Measurements from ENCODE around the gene OSCAR.
A peak's percentile ranks its signal among the peaks of the same experiment; 100 is the strongest.
"Not testable (repeated sequence)": the region's sequence is repeated elsewhere in the genome, so short reads cannot be mapped to it uniquely, and the experiment has no call there.

Gene OSCAR

DNA sequence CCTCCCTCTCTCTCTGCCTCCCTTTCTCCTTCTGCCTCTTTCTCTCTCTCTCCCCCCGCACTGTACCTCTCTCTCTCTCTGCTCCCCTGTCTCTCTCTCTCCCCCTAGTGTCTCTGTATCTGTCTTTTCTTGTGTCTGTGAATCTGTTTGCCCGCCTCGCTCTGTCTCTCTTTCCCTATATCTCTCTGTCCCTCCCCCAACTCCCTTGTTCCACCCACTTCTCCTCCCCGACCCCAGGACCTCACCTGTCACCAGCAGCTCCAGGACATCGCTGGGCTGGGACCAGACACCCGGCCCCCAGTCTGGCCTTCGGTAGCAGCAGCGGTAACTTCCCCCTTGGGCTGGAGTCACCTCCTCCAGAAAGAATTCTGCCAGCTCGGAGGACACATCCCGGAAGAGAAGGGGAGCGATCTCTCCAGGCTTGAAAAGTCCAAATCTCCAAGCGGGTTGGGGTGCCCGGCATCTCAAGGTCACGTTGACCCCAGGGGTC is 3.9 kb downstream of the OSCAR start:
- TF ChIP-seq, protein P1, sequence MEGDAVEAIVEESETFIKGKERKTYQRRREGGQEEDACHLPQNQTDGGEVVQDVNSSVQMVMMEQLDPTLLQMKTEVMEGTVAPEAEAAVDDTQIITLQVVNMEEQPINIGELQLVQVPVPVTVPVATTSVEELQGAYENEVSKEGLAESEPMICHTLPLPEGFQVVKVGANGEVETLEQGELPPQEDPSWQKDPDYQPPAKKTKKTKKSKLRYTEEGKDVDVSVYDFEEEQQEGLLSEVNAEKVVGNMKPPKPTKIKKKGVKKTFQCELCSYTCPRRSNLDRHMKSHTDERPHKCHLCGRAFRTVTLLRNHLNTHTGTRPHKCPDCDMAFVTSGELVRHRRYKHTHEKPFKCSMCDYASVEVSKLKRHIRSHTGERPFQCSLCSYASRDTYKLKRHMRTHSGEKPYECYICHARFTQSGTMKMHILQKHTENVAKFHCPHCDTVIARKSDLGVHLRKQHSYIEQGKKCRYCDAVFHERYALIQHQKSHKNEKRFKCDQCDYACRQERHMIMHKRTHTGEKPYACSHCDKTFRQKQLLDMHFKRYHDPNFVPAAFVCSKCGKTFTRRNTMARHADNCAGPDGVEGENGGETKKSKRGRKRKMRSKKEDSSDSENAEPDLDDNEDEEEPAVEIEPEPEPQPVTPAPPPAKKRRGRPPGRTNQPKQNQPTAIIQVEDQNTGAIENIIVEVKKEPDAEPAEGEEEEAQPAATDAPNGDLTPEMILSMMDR (IDR thresholded peaks at IDR 0.05; ENCODE audit: low read depth, low read length, missing control alignments) = peak; percentile 65
- in situ Hi-C loops (cut with HindIII; ENCODE audit: low pct_ligation_motif_present, low sequenced_read_pairs) = no loop called here
- H3K27me3 ChIP-seq (replicated peaks) = no peaks in the 10 kb centered on the region
- no peak for DNase-seq
- no peaks in the 10 kb centered on the region for H3K36me3 ChIP-seq (replicated peaks)
- H3K27ac ChIP-seq = no peak overlapping the region
- peak overlapping the region; percentile 41 for H3K4me3 ChIP-seq (ENCODE audit: low read depth, low read length)

DNA sequence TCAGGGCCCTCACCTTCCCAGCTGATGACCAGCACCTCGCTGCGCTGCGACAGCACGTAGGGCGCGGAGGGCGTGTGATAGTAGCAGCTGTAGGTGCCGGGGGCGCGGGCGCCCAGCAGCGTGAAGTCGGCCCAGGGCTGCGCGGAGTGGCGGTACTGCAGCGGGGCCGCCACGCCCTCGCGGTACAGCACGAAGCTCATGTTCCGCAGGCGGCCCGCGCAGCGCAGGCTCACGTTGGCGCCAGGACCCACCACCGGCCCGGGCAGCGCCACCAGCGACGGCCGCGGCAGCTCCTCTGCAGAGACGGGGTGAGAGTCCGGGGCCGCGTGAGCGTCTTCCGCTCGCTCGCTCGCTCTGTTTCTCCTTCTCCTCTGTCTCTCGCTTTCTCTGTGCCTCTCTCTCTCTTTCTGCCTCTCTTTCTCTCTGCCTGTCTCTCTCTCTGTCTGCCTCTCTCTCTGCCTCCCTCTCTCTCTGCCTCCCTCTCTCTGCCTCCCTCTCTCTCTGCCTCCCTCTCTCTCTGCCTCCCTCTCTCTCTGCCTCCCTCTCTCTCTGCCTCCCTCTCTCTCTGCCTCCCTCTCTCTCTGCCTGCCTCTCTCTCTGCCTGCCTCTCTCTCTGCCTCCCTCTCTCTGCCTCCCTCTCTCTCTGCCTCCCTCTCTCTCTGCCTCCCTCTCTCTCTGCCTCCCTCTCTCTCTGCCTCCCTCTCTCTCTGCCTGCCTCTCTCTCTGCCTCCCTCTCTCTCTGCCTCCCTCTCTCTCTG is 4.6 kb downstream of the OSCAR start:
- H3K36me3 ChIP-seq (replicated peaks); H3K27ac ChIP-seq; in situ Hi-C loops (cut with HindIII; ENCODE audit: low pct_ligation_motif_present, low sequenced_read_pairs); H3K27me3 ChIP-seq (replicated peaks); DNase-seq: not testable (repeated sequence)
- peak overlapping the region; percentile 37 for H3K4me3 ChIP-seq (ENCODE audit: low read depth, low read length)

DNA sequence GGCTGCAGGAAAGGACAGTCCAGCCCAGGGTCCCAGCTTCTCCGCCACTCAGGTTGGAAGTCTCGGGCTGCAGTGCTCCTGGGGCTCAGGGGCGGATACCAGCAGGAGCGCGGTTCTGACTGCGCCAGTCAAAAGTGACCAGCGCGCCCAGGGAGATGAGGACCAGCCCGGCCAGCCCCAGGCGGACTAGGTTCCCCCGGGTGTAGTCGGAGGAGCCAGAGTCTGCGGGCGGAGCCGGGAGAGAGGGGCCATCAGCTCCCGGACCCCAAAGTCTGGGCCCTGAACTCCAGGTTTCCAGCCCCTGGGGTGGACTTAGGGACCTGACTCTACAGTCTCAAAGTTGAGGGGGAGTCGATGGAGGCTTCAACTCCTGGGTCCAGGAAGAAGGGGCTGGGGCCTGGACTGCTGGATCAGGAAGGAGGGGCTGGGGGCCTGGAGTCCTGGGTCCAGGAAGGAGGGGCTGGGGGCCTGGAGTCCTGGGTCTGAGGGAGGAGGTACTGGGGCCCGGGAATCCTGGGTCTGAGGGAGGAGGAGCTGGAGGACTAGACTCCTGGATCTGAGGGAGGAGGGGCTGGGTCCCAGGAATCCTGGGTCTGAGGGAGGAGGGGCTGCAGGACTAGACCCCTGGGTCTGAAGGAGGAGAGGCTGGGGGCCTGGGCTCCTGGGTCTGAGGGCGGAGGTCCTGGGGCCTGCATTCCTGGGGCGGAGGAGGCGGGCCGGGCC is 5.3 kb downstream of the OSCAR start:
- in situ Hi-C loops (cut with HindIII; ENCODE audit: low pct_ligation_motif_present, low sequenced_read_pairs) = no loop called here
- peak overlapping the region; percentile 37 for H3K4me3 ChIP-seq (ENCODE audit: low read depth, low read length)
- no peaks in the 10 kb centered on the region for H3K36me3 ChIP-seq (replicated peaks)
- DNase-seq = no peak
- H3K27ac ChIP-seq = no peak overlapping the region
- no peaks in the 10 kb centered on the region for H3K27me3 ChIP-seq (replicated peaks)
- TF ChIP-seq, protein P1 (IDR thresholded peaks at IDR 0.05; ENCODE audit: low read depth, low read length, missing control alignments) = no peak

DNA sequence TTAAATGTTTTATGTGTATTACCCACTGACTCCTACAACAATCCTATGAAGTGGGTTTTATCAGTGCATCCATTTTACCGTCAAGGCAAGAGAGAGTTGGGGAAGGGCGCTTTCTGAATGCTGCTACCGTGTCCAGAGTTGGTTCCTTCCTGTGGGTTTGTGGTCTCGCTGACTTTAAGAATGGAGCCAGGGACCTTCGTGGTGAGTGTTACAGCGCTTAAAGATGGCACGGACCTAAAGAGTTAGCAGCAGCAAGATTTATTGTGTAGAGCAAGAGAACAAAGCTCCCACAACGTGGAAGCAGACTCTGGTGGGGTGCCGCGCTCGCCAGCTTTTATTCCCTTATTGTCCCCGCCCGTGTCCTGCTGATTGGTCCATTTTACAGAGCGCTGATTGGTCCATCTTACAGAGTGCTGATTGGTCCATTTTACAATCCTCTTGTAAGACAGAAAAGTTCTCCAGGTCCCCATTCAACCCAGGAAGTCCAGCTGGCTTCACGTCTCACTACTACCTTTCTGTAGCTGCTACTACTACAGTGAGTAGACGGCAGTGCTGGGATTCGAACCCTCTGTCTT is 6.1 kb downstream of the OSCAR start:
- in situ Hi-C loops (cut with HindIII; ENCODE audit: low pct_ligation_motif_present, low sequenced_read_pairs) = no loop called here
- Histone ChIP-seq H3K4me3 (ENCODE audit: low read depth, low read length) (no peak overlapping the region), H3K27me3 (replicated peaks) (no peaks in the 10 kb centered on the region), H3K27ac (no peak overlapping the region), H3K36me3 (replicated peaks) (no peaks in the 10 kb centered on the region)
- TF ChIP-seq, protein P1 (IDR thresholded peaks at IDR 0.05; ENCODE audit: low read depth, low read length, missing control alignments) = no peak
- DNase-seq = no peak

DNA sequence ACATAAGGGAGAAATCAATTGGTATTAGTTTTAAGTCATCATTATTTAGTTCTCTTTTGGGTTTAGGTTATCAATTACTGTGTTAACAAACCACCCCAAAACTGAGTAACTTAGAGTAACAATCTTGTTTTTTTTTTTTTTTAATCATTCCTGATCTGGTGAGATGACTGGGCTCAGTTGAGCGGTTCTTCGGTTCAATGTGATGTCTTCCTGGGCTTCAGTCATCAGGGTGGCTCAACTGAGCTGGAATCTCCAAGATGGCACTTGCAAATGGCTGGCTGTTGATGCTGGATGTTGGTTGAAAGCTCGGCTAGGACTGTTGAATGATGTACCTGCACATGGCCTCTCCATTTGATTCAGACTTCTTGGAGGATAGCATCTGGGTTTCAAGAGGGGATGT is 16.2 kb downstream of the OSCAR start:
- Histone ChIP-seq H3K27ac (no peak overlapping the region), H3K36me3 (replicated peaks) (no peaks in the 10 kb centered on the region), H3K4me3 (ENCODE audit: low read depth, low read length) (no peak overlapping the region), H3K27me3 (replicated peaks) (no peaks in the 10 kb centered on the region)
- TF ChIP-seq, protein P1 (IDR thresholded peaks at IDR 0.05; ENCODE audit: low read depth, low read length, missing control alignments) = no peak
- in situ Hi-C loops (cut with HindIII; ENCODE audit: low pct_ligation_motif_present, low sequenced_read_pairs) = no loop called here
- no peak for DNase-seq

DNA sequence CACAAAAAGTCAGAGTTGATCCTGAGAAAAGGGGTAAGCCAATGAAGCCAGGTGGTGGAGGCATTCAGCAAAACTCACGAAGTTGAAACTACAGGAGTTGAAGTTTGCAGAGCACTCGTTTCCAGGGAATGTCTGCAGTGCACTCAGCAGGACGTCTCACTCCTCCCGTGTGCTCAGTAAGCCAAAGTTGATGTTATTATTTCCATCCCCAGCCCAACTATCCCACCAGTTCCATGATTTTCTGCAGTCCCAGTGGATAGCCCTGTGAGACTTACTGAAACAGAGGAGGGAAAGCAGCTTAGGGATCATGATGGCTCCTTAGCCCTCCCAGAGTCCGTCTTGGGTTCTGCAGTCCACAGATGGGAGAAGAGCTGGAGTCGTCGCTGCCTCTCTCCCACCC is 19.6 kb downstream of the OSCAR start, which contains the start of gene TARM1:
Gene TARM1, minus strand, starts transcription at position 334 of the 400 bp plus-strand sequence. Its CDS starts 25 bp downstream, at position 309.
- TF ChIP-seq, protein P1 (IDR thresholded peaks at IDR 0.05; ENCODE audit: low read depth, low read length, missing control alignments) = no peak
- in situ Hi-C loops (cut with HindIII; ENCODE audit: low pct_ligation_motif_present, low sequenced_read_pairs) = no loop called here
- Histone ChIP-seq H3K27ac (no peak within 1 kb of the TSS), H3K27me3 (replicated peaks) (no peaks in the 10 kb centered on the region), H3K4me3 (ENCODE audit: low read depth, low read length) (no peak within 1 kb of the TSS), H3K36me3 (replicated peaks) (no peaks in the 10 kb centered on the region)
- no peak for DNase-seq

All from brain microvascular endothelial cell (primary cell).